Liver (tissue), 9 donors: ENCODE data around the gene SPTBN4. TPM values are rescaled to one million over a fixed set of nuclear protein-coding genes. Genes with fewer than 3 reads are reported as not detected.
A peak's percentile ranks its signal among the peaks of the same experiment; 100 is the strongest.

Experiments
- DNase-seq: peaks from one replicate; pipeline ENCODE4 v3.0.0-alpha.2; 2017; ENCODE audit warnings: low spot score
- H3K27ac ChIP-seq, 2 donors: one replicate each; pipeline ENCODE4 v1.7.0; 2013; ENCODE audit warnings: inconsistent platforms in 2 of 2, low read length in 2 of 2, control low read depth in 1 of 2, low read depth in 1 of 2, mild to moderate bottlenecking in 1 of 2
- H3K27me3 ChIP-seq, 4 donors: one replicate each; pipeline versions ENCODE4 v1.6.1 to v1.7.0; 2013; ENCODE audit warnings: low read length in 3 of 4, inconsistent platforms in 1 of 4, mild to moderate bottlenecking in 1 of 4, moderate library complexity in 1 of 4; ENCODE audit not compliant: control insufficient read depth in 4 of 4, insufficient read depth in 4 of 4
- H3K36me3 ChIP-seq, 4 donors: one replicate each; pipeline versions ENCODE4 v1.6.1 to v1.7.0; 2013; ENCODE audit warnings: low read length in 3 of 4, mild to moderate bottlenecking in 3 of 4, low read depth in 1 of 4, moderate library complexity in 1 of 4; ENCODE audit not compliant: control insufficient read depth in 4 of 4, insufficient read depth in 3 of 4
- H3K4me1 ChIP-seq, 4 donors: one replicate each; pipeline versions ENCODE4 v1.6.1 to v1.7.0; 2013; ENCODE audit warnings: low read length in 3 of 4, mild to moderate bottlenecking in 3 of 4, moderate library complexity in 1 of 4; ENCODE audit not compliant: control insufficient read depth in 4 of 4, insufficient read depth in 4 of 4
- H3K4me3 ChIP-seq, 3 donors: one replicate each; pipeline versions ENCODE4 v1.6.1 to v1.7.0; 2013; ENCODE audit warnings: low read length in 3 of 3, control low read depth in 1 of 3, low read depth in 1 of 3, mild to moderate bottlenecking in 1 of 3
- H3K9ac ChIP-seq, 2 donors: one replicate each; pipeline ENCODE4 v1.7.0; 2013; ENCODE audit warnings: low read length in 2 of 2, mild to moderate bottlenecking in 2 of 2, moderate library complexity in 2 of 2, control low read depth in 1 of 2, low read depth in 1 of 2
- H3K9me3 ChIP-seq, 4 donors: one replicate each; pipeline versions ENCODE4 v1.6.1 to v1.7.0; 2013; ENCODE audit warnings: low read length in 3 of 4; ENCODE audit not compliant: control insufficient read depth in 4 of 4
- EGR1 ChIP-seq, 2 donors: IDR thresholded peaks; 2 replicates each; pipeline ENCODE4 v1.6.1; 2016 to 2018; ENCODE audit warnings: antibody characterized with exemption in 2 of 2, low read depth in 2 of 2
- FOXA1 ChIP-seq: IDR thresholded peaks from 2 replicates; pipeline ENCODE4 v1.6.1; 2016; ENCODE audit warnings: antibody characterized with exemption
- FOXA2 ChIP-seq: IDR thresholded peaks from 2 replicates; pipeline ENCODE4 v1.6.1; 2016; ENCODE audit warnings: antibody characterized with exemption
- GABPA ChIP-seq, 2 donors: IDR thresholded peaks in 1 of 2; conservative IDR thresholded peaks in 1 of 2; 2 replicates each; pipeline ENCODE4 v1.6.1; 2016; ENCODE audit warnings: antibody characterized with exemption in 2 of 2, mild to moderate bottlenecking in 1 of 2, moderate library complexity in 1 of 2
- HNF4A ChIP-seq, 2 donors: conservative IDR thresholded peaks; 2 replicates each; pipeline ENCODE4 v1.6.1; 2016; ENCODE audit warnings: antibody characterized with exemption in 2 of 2, mild to moderate bottlenecking in 2 of 2
- HNF4G ChIP-seq: IDR thresholded peaks from 2 replicates; pipeline ENCODE4 v1.6.1; 2016; ENCODE audit warnings: antibody characterized with exemption
- JUND ChIP-seq, 2 donors: IDR thresholded peaks; 2 replicates each; pipeline ENCODE4 v1.6.1; 2016; ENCODE audit warnings: antibody characterized with exemption in 2 of 2
- NR2F2 ChIP-seq: IDR thresholded peaks from 2 replicates; pipeline ENCODE4 v1.6.1; 2016; ENCODE audit warnings: antibody characterized with exemption
- RAD21 ChIP-seq, 2 donors: IDR thresholded peaks; 2 replicates each; pipeline ENCODE4 v1.6.1; 2016; ENCODE audit warnings: antibody characterized with exemption in 2 of 2, mild to moderate bottlenecking in 2 of 2
- REST ChIP-seq: IDR thresholded peaks from 2 replicates; pipeline ENCODE4 v1.6.1; 2016; ENCODE audit warnings: antibody characterized with exemption, mild to moderate bottlenecking
- RXRA ChIP-seq, 2 donors: IDR thresholded peaks; 2 replicates each; pipeline ENCODE4 v1.6.1; 2017 to 2018; ENCODE audit warnings: antibody characterized with exemption in 2 of 2, mild to moderate bottlenecking in 1 of 2
- TAF1 ChIP-seq: conservative IDR thresholded peaks from 2 replicates; pipeline ENCODE4 v1.6.1; 2016; ENCODE audit warnings: antibody characterized with exemption, mild to moderate bottlenecking
- YY1 ChIP-seq: IDR thresholded peaks from 2 replicates; pipeline ENCODE4 v1.6.1; 2016; ENCODE audit warnings: antibody characterized with exemption, mild to moderate bottlenecking
- ZBTB33 ChIP-seq: IDR thresholded peaks from 2 replicates; pipeline ENCODE4 v1.6.1; 2016; ENCODE audit warnings: antibody characterized with exemption
- WGBS: extraction: QIAGEN DNeasy Blood & Tissue Kit; methylation state at CpG from one replicate; pipeline ENCODE4 v1.1.7; 2013; 5-methylcytosine and 5-hydroxymethylcytosine counted together
- polyA plus RNA-seq, 2 donors: library from polyadenylated mRNA; stranded (reverse) in 1 of 2; unstranded in 1 of 2; fragments of 200-250 nt in 1 of 2; fragments of >200 nt in 1 of 2; fragmentation: Nextera tagmentation in 1 of 2; extraction: Ambion mirVana in 1 of 2; gene quantifications; one replicate each; pipeline versions ENCODE4 v1.2.1 to v1.2.3, GENCODE V29; 2013 to 2015
- total RNA-seq, 2 donors: library from RNA; depleted of rRNA; stranded (reverse); fragments of >200 nt; gene quantifications; one replicate each; pipeline ENCODE4 v1.2.3, GENCODE V29; 2014
- TF ChIP-seq, protein P1 (sequence below): fragments of 150-350 bp; IDR thresholded peaks from 2 replicates; pipeline ENCODE4 v1.5.1; 2017; ENCODE audit warnings: improper control_type of control experiment, low read depth, low read length; ENCODE audit not compliant: missing input control
- TF ChIP-seq, protein P2 (sequence below): IDR thresholded peaks from 2 replicates; pipeline ENCODE4 v1.6.1; 2016; ENCODE audit warnings: antibody characterized with exemption
- TF ChIP-seq, protein P3 (sequence below): IDR thresholded peaks from 2 replicates; pipeline ENCODE4 v1.6.1; 2016; ENCODE audit warnings: antibody characterized with exemption
- donor health status: healthy.
- donor health status: healthy.
- donor health status: healthy.
- donor health status: healthy.
- donor health status: healthy.

Gene SPTBN4
- total RNA-seq, result 1 to 10 TPM in 1 of 2 donors, under 1 TPM in 1; 0.84 to 1.1 TPM
- under 1 TPM; 0.13 to 0.40 TPM for polyA plus RNA-seq

DNA sequence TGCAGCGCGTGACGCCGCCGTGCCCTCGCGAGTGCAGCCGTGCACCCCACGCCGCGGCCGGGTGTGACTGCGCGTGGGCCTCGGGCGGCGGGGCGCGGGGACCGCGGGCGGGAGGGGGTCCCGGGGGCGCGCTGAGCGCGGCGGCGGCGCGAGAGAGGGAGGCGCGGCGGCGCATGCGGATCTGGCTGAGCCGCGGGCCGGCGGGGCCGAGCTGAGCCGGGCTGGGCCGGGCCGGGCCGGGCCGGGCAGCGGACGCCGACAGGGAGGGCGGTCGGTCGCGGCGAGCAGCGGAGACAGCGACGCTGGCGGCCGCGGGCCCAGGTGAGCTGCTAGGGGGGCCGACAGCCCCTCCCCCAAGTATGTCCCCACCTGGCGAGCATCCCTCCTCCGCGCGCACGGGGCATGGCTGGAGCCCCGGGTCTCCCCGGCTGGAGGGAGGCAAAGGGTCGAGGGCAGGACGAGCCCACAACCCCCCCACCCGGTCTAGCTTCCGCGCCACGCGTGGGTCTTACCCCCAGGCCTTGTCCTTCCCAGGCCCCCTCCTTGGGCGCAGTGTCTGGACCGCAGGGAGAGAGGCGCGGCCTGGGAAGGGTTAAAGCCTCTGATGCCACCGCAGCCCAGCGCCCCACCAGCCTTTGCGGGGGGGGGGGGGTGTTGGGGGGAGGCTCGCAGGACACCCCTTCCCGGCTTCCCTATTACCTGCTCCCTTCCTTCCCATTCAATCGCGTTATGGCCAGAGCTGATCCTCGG lies at the start of gene SPTBN4:
SPTBN4 (plus strand) TSS at position 17 of the 750 bp plus-strand sequence. CDS start 5,621 bp downstream, outside the sequence.
- Histone ChIP-seq H3K9ac (no peak within 1 kb of the TSS), H3K4me3 (peak within 1 kb of the TSS; percentile 37 to 61 (median 60)), H3K27ac (peak within 1 kb of the TSS; percentile 58 to 96), H3K36me3 (no peaks in the 10 kb centered on the region), H3K4me1 (peaks cover 5 to 39% (median 25%) of the 10 kb centered on the region in 4 donors), H3K27me3 (no peaks in the 10 kb centered on the region), H3K9me3 (no peaks in the 10 kb centered on the region)
- 13% methylated on average over 87 of the region's 87 CpGs for WGBS
- TF ChIP-seq EGR1 (IDR thresholded peaks at IDR 0.05; ENCODE audit: low read depth in 2 of 2), result no peak
- TF ChIP-seq, protein P1, sequence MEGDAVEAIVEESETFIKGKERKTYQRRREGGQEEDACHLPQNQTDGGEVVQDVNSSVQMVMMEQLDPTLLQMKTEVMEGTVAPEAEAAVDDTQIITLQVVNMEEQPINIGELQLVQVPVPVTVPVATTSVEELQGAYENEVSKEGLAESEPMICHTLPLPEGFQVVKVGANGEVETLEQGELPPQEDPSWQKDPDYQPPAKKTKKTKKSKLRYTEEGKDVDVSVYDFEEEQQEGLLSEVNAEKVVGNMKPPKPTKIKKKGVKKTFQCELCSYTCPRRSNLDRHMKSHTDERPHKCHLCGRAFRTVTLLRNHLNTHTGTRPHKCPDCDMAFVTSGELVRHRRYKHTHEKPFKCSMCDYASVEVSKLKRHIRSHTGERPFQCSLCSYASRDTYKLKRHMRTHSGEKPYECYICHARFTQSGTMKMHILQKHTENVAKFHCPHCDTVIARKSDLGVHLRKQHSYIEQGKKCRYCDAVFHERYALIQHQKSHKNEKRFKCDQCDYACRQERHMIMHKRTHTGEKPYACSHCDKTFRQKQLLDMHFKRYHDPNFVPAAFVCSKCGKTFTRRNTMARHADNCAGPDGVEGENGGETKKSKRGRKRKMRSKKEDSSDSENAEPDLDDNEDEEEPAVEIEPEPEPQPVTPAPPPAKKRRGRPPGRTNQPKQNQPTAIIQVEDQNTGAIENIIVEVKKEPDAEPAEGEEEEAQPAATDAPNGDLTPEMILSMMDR, result no peak
- no peak for TF ChIP-seq RXRA (IDR thresholded peaks at IDR 0.05)
- no peak for TF ChIP-seq ZBTB33
- no peak for TF ChIP-seq REST
- TF ChIP-seq HNF4A (conservative IDR thresholded peaks at IDR 0.05), result no peak
- TF ChIP-seq FOXA1, result no peak
- no peak for TF ChIP-seq RAD21 (IDR thresholded peaks at IDR 0.05)
- no peak for TF ChIP-seq TAF1
- DNase-seq, result no peak

- H3K27me3 ChIP-seq, result no peaks in the 10 kb centered on the region
- TF ChIP-seq ZBTB33 (no peak), EGR1 (IDR thresholded peaks at IDR 0.05; ENCODE audit: low read depth in 2 of 2) (no peak), RXRA (IDR thresholded peaks at IDR 0.05) (no peak), YY1 (no peak), FOXA1 (no peak), NR2F2 (no peak), HNF4G (no peak), REST (no peak), FOXA2 (no peak), GABPA (IDR thresholded peaks at IDR 0.05 in 1 of 2, conservative IDR thresholded peaks at IDR 0.05 in 1 of 2) (no peak), JUND (IDR thresholded peaks at IDR 0.05) (no peak), HNF4A (conservative IDR thresholded peaks at IDR 0.05) (no peak)
- TF ChIP-seq, protein P2, sequence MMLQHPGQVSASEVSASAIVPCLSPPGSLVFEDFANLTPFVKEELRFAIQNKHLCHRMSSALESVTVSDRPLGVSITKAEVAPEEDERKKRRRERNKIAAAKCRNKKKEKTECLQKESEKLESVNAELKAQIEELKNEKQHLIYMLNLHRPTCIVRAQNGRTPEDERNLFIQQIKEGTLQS, result no peak
- TF ChIP-seq, protein P3, sequence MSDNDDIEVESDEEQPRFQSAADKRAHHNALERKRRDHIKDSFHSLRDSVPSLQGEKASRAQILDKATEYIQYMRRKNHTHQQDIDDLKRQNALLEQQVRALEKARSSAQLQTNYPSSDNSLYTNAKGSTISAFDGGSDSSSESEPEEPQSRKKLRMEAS, result no peak
- H3K4me3 ChIP-seq, result no peak overlapping the region
- peak overlapping the region in 1 of 2 donors; percentile 6 for H3K9ac ChIP-seq
- peaks cover 0 to 2% (median under 1%) of the 10 kb centered on the region in 4 donors for H3K36me3 ChIP-seq
- peak overlapping the region; percentile 52 to 74 for H3K27ac ChIP-seq
- WGBS, result 81% methylated on average over 4 of the region's 4 CpGs
- DNase-seq, result no peak
- H3K4me1 ChIP-seq, result peaks cover 0 to 5% (median 2%) of the 10 kb centered on the region in 4 donors
- no peaks in the 10 kb centered on the region for H3K9me3 ChIP-seq
Measured at GRCh38 chr19:40417643-40417981, 49.2 kb upstream of the SPTBN4 start.
